Peyer's patch (tissue), 4 donors: ENCODE data around the gene AUTS2. TPM values are rescaled to one million over a fixed set of nuclear protein-coding genes. Genes with fewer than 3 reads are reported as not detected.

Experiments
- DNase-seq, 3 donors: peaks; one replicate each; pipeline ENCODE4 v3.0.0-alpha.2; 2017 to 2019
- H3K27ac ChIP-seq, 4 donors: fragments of 200-600 bp; sonication (generic); one replicate each; pipeline ENCODE4 v1.5.1; 2016 to 2019
- H3K27me3 ChIP-seq, 2 donors: fragments of 200-600 bp; sonication (generic); one replicate each; pipeline ENCODE4 v1.5.1; 2019
- H3K36me3 ChIP-seq, 3 donors: fragments of 200-600 bp; sonication (generic); one replicate each; pipeline ENCODE4 v1.5.1; 2016 to 2019
- H3K4me1 ChIP-seq, 4 donors: fragments of 200-600 bp; sonication (generic); one replicate each; pipeline ENCODE4 v1.5.1; 2016 to 2019
- H3K4me3 ChIP-seq, 4 donors: fragments of 200-600 bp; sonication (generic); 1 replicate in 3 of 4; 2 replicates in 1 of 4; pipeline ENCODE4 v1.5.1; 2016 to 2019; ENCODE audit warnings: mild to moderate bottlenecking in 1 of 4
- H3K9me3 ChIP-seq, 4 donors: fragments of 200-600 bp; sonication (generic); one replicate each; pipeline ENCODE4 v1.5.1; 2016 to 2019; ENCODE audit warnings: mild to moderate bottlenecking in 1 of 4
- POLR2A ChIP-seq, 2 donors: fragments of 450-650 bp; IDR thresholded peaks; one replicate each; pipeline ENCODE4 v1.5.1; 2017; ENCODE audit warnings: antibody characterized with exemption in 2 of 2, mild to moderate bottlenecking in 2 of 2, moderate library complexity in 2 of 2
- total RNA-seq, 4 donors: library from RNA; depleted of rRNA; stranded (reverse); fragments of >200 nt; gene quantifications; one replicate each; pipeline ENCODE4 v1.1.0, GENCODE V29; 2016
- TF ChIP-seq, protein P1 (sequence below), 6 experiments: fragments of 450-650 bp in 4 of 6; fragments of 200-600 bp in 2 of 6; sonication (generic) in 1 of 6; IDR thresholded peaks; one replicate each; pipeline ENCODE4 v1.5.1; 2017 to 2019; ENCODE audit warnings: antibody characterized with exemption in 6 of 6, mild to moderate bottlenecking in 3 of 6, moderate library complexity in 1 of 6

The AUTS2 gene
- total RNA-seq, 4 donors from 2014 or later: 55.9 to 90.0 (median 72.6) TPM

GRCh38 chr7:70733090-70733489, 1134.8 kb downstream of the AUTS2 start:
- H3K36me3 ChIP-seq: no peaks in the 10 kb centered on the region
- H3K27ac ChIP-seq: no peak overlapping the region
- H3K4me3 ChIP-seq: no peak overlapping the region
- no peak for DNase-seq
- TF ChIP-seq POLR2A (IDR thresholded peaks at IDR 0.05): no peak
- TF ChIP-seq, protein P1, sequence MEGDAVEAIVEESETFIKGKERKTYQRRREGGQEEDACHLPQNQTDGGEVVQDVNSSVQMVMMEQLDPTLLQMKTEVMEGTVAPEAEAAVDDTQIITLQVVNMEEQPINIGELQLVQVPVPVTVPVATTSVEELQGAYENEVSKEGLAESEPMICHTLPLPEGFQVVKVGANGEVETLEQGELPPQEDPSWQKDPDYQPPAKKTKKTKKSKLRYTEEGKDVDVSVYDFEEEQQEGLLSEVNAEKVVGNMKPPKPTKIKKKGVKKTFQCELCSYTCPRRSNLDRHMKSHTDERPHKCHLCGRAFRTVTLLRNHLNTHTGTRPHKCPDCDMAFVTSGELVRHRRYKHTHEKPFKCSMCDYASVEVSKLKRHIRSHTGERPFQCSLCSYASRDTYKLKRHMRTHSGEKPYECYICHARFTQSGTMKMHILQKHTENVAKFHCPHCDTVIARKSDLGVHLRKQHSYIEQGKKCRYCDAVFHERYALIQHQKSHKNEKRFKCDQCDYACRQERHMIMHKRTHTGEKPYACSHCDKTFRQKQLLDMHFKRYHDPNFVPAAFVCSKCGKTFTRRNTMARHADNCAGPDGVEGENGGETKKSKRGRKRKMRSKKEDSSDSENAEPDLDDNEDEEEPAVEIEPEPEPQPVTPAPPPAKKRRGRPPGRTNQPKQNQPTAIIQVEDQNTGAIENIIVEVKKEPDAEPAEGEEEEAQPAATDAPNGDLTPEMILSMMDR (IDR thresholded peaks at IDR 0.05): no peak
- no peaks in the 10 kb centered on the region for H3K27me3 ChIP-seq
- H3K9me3 ChIP-seq: no peaks in the 10 kb centered on the region
- H3K4me1 ChIP-seq: peaks cover 0 to 33% (median 0%) of the 10 kb centered on the region in 4 donors

GRCh38 chr7:70734411-70734810, 1136.1 kb downstream of the AUTS2 start:
- Histone ChIP-seq H3K9me3 (no peaks in the 10 kb centered on the region), H3K27me3 (no peaks in the 10 kb centered on the region), H3K27ac (no peak overlapping the region), H3K36me3 (no peaks in the 10 kb centered on the region), H3K4me3 (no peak overlapping the region), H3K4me1 (peaks cover 0 to 24% (median 0%) of the 10 kb centered on the region in 4 donors)
- TF ChIP-seq, protein P1 (IDR thresholded peaks at IDR 0.05): no peak
- no peak for TF ChIP-seq POLR2A (IDR thresholded peaks at IDR 0.05)
- no peak for DNase-seq

GRCh38 chr7:70735313-70735712, 1137.0 kb downstream of the AUTS2 start:
- TF ChIP-seq, protein P1 (IDR thresholded peaks at IDR 0.05): no peak
- no peak for TF ChIP-seq POLR2A (IDR thresholded peaks at IDR 0.05)
- no peak overlapping the region for H3K27ac ChIP-seq
- H3K27me3 ChIP-seq: no peaks in the 10 kb centered on the region
- H3K4me3 ChIP-seq: no peak overlapping the region
- H3K9me3 ChIP-seq: no peaks in the 10 kb centered on the region
- H3K4me1 ChIP-seq: peaks cover 0 to 24% (median 0%) of the 10 kb centered on the region in 4 donors
- no peaks in the 10 kb centered on the region for H3K36me3 ChIP-seq
- DNase-seq: no peak

GRCh38 chr7:70736715-70737460, 1138.6 kb downstream of the AUTS2 start:
- no peak for TF ChIP-seq POLR2A (IDR thresholded peaks at IDR 0.05)
- TF ChIP-seq, protein P1 (IDR thresholded peaks at IDR 0.05): no peak
- no peak for DNase-seq
- H3K4me1 ChIP-seq: peaks cover 0 to 24% (median 0%) of the 10 kb centered on the region in 4 donors
- no peaks in the 10 kb centered on the region for H3K9me3 ChIP-seq
- H3K27me3 ChIP-seq: no peaks in the 10 kb centered on the region
- H3K27ac ChIP-seq: no peak overlapping the region
- H3K4me3 ChIP-seq: no peak overlapping the region
- no peaks in the 10 kb centered on the region for H3K36me3 ChIP-seq

DNA sequence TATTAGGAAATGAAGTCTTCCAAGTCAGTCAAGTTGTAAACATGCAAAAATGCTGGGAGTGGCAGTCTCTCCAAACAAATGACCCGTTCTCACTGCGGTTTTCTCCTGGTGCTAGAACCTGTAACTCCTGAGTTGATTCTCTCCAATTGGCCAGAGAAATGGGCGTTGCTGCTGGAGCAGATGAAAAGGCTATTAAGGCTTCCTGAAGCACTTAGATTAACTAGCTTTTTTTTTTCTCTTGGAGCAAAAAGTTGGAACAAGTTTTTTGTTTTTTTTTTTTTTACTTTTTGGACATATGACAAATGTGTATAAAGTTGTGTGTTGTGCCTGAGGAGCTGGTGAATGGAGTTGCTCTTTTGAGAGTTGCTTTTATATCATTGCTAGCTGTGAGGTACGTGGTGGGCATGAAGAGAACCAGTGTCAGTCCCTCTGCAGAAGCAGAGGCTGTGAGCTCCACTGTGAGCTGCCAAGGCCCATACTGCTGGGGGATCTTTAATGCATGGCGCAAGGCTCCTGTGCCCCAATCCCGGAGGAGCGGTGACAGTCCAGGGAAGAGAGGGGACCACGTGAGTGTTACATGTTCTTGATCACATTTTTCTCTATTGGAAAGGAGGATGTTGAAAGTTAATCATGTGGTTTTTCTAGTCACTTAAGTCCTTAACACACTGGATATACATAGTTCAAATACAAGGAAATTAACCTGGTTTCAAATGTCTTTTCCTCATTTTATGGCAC, 1140.0 kb downstream of the AUTS2 start:
- no peak overlapping the region for H3K4me3 ChIP-seq
- H3K9me3 ChIP-seq: no peaks in the 10 kb centered on the region
- no peaks in the 10 kb centered on the region for H3K36me3 ChIP-seq
- no peaks in the 10 kb centered on the region for H3K27me3 ChIP-seq
- H3K27ac ChIP-seq: no peak overlapping the region
- peaks cover 0 to 24% (median 0%) of the 10 kb centered on the region in 4 donors for H3K4me1 ChIP-seq
- TF ChIP-seq, protein P1 (IDR thresholded peaks at IDR 0.05): no peak
- TF ChIP-seq POLR2A (IDR thresholded peaks at IDR 0.05): no peak
- no peak for DNase-seq
